GM21381 (cell line): ENCODE results near the gene TAF4.

Source experiments
- ATAC-seq: cut with Tn5 transposase; IDR thresholded peaks from one replicate; pipeline ENCODE4 v1.9.1; 2021; ENCODE audit warnings: mild to moderate bottlenecking, moderate library complexity; ENCODE audit not compliant: unreplicated experiment

The TAF4 gene

DNA sequence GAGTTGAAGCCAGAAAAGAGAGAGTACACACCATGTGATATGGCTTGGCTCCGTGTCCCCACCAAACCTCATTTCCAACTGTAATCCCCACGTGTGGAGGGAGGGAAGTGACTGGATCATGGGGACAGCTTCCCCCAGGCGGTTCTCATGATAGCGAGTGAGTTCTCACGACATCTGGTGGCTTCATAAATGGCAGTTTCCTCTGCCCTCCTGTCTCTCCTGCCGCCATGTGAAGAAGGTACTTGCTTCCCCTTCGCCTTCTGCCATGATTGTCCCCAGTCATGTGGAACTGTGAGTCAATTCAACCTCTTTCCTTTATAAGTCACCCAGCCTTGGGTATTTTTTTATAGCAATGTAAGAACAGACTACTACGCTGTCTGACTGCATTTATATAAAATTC is 40.3 kb downstream of the TAF4 start:
- ATAC-seq: no peak

- no peak for ATAC-seq
Measured at GRCh38 chr20:62023935-62024334, 41.7 kb downstream of the TAF4 start.

GRCh38 chr20:62022575-62023139 is 43.0 kb downstream of the TAF4 start:
- ATAC-seq: no peak

DNA sequence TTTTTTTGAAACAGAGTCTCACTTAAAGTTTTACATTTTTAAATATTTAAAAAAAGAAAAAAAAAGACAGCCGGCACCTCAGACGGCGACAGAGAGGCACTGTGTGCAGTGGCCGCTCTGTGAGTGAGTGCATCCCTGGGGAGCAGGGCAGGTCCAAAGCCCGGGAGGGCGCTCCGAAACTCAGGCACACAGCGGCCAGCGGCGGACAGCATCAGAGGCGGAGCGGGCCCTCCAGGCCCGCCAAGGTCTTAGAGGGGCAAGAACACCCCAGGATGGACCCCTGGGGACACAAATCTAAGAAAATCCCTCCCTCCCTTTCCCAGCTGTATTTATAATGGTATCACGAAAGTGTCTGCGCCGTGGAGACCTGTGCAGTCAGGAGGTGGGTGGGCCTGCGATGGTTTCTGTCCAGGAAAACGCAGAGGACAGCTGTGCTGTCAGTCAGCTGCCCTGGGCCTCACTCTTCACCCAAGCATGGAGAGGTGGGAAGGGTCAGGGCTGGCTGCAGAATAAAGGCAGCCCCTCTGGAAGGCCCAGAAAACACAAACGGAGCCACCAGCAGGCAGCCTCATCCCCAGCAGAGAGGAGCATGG is 43.8 kb downstream of the TAF4 start:
- no peak for ATAC-seq

DNA sequence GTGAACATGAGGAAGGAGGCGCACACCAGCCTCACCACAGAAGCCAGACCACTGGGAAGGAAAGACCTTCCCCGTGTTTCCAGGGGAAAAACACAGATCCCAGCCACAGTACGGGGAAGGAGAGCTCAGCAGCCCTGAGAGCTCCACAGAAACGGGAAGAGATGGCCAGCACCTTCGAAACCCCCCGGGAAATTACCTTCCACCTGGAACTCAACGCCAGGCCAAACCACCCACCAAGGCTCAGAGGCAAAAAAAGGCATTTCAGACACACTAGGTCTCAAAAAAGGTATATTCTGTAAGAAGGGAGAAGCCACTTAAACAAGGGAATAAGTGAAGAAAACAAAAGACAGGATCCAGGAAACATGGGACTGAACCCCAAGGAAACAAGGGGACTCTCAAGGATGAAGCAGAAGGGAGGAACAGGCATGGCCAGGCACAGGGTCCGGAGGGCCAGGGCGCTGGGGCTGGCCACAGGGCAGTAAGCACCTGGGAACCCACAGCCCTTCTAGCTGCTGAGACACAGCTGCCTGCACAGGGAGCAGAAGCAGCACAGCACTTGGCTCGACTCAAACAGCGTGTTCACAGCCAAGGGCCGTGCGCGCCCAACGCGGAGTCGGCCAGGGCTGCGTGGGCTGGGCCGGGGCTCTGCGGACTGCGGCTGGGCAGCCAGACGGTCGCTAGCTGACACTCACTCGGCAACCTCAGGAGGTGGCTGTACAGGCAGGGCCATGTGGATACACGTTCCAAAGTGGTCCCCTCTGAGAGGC is 44.6 kb downstream of the TAF4 start:
- no peak for ATAC-seq

- no peak for ATAC-seq
Measured at GRCh38 chr20:62019881-62020492, 45.7 kb downstream of the TAF4 start.

- no peak for ATAC-seq
Measured at GRCh38 chr20:62019144-62019805, 46.4 kb downstream of the TAF4 start.

- no peak for ATAC-seq
Measured at GRCh38 chr20:62018437-62019143, 47.1 kb downstream of the TAF4 start.

GRCh38 chr20:62015540-62016288 is 50.0 kb downstream of the TAF4 start:
- no peak for ATAC-seq

GRCh38 chr20:62014889-62015537 is 50.7 kb downstream of the TAF4 start:
- ATAC-seq: no peak

GRCh38 chr20:62014488-62014775 is 51.2 kb downstream of the TAF4 start:
- ATAC-seq: no peak

DNA sequence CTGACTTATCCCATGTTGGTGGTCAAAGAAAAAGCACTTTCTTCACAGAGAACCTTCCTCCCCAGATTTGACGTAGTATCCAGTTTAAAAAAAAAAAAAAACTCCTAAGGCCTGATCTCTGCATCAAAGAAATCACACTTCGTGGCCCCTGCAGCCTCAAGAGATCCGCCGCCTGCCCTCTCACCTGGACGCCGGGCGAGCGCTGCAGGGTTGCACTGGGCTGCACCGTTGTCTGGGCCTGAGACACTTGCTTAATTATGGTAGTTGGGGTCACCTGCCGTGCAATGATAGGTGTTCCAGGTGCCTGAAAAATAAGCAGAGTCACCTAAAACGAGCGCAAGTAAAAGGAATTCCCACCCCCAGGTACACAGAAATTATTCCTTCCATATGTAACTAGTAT is 53.0 kb downstream of the TAF4 start:
- no peak for ATAC-seq

- no peak for ATAC-seq
Measured at GRCh38 chr20:62011938-62012534, 53.6 kb downstream of the TAF4 start.

DNA sequence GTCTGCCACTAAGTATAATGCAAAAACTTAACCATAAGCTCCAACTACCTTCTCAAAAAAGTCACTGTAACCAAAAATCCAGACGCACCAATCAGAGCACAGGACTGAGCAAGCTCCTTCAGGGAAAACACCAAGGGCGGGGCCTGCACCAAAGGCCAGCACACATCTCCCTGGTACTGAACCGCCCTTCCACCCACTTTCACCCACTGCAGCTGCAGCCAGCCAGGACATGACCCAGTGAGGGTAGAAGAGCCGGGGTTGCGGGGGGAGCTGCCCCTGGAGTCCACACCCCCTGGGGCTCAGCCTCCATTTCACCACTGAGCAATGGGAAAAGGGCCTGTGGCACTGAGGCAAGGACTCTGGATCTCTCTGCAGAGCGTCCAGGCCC is 54.3 kb downstream of the TAF4 start:
- no peak for ATAC-seq

DNA sequence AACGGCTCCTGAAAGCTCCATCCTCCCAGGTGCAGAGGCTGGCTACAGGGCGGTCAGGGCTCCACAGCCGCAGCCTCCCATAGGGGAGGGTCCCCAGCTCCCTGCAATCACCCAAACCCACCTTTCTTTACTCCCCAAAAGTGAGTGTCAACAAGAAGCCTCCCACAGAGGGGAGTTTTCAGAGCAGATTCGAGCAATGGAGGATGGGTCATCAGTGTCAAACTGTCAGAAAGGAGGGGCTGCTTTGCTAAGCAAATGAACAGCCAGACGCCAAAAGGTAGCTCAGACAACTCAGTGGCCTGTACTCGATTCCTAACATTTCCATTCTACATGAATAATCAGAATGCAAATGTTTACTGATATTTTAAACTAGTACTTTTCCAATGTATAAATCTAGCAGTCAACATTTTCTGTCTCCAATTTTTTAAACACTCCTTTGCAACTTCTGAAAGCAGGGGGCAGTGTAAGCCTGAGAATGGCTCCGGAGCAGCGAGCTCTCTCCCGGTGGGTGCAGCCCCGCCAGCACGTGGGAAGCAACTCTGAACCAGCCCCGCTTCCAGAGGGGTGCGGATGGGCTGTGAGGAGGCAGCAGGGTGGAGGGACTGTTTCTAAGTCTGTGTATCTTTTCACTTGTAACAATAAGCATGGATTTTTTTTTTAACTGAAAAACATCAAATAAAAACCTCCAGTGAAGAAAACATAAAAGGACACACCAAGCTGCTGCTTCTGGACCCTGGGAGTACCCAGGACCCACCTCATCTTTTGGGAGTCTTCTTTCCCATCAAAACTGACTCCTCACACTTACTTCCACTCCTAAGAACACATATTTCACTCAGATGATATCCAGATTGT is 54.9 kb downstream of the TAF4 start:
- ATAC-seq: no peak

DNA sequence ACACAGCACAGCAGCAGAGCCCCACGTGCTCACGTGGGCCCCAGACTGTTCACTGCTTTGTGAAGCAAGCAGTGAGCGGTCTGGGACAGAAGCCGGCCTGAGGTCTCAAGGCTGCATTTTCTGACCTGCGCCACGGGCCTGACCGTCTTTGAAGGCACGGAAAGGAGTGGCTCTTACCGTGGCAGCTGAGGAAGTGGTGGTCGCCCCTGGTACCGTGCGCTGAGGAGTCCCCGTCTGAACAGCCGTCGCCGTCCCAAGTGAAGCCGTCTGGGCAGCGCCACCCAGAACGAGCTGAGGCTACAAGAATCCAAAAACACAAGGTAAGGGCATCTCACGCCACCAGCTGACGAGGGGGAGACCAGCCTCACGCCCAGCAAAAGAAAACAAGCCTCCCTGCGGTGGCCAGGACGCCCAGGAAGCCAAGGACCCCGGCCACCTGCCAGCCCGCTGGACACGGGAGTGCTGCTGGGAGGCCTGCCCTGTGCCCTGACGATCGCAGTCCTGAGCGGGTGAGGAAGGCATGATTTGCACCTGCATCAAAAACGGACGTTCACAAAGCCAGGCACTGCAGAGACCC is 55.7 kb downstream of the TAF4 start:
- ATAC-seq: no peak

DNA sequence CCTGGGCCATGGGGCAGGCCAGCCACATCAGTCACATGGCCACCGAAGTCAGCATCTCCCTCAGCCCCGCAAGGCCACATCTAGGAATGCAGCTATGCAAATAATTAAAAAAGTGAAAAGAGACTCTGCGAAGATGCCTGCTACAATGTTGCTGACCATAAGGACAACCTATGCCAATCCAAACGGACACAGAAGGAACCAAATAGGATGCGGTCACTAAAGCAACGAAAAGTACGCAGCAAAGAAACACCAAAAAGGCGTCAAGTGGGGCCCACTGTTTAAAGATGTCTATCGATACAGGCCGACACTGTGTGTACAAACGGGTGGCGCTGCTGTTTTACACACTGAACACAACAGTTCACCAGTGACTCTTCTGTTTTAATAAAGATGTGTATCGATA is 56.4 kb downstream of the TAF4 start:
- ATAC-seq: no peak

GRCh38 chr20:62008643-62009183 is 57.0 kb downstream of the TAF4 start:
- no peak for ATAC-seq
